Measurements from ENCODE around the gene TIAM2.

TIAM2 gene

DNA sequence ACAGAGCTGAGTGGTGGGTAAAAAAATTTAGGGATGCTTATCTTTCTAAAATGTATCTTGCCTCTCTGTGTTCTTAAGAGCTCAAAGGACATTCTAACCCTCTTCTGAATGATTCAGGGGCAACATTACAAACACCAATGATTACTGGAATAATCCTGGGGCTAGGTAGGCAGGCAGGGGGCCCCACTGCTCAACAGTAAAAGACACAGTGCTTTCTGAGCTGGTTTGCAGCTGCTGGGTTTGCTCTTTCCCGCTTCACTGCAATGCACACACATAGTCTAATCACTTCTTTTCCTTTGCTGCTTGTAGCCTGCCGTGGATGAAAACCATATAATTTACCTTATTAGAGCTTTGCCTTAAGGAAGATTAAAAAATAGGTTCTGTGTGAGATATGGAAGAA lies 292.6 kb downstream of the TIAM2 start:
- no peak for DNase-seq (ENCODE audit: low read depth in 2 of 2)

DNA sequence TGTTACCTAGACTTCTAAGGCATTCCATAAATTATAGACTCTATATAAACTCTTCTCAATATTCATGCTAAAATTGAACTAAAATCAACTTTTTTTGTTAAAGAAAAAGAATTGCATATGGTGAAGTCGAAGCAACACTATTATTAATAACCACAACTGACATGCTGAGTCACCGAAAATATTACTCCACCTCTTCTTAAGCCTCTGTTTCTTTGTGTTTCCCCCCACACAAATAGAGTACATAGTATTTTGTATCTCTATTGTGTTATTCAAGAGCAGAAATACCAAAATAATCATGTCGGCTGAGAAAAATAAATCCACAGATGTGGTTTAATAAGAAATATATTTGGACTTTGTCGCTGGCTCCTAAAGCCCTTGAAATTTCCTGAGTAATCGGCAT lies 295.4 kb downstream of the TIAM2 start:
- DNase-seq (ENCODE audit: low read depth in 2 of 2) = no peak

DNA sequence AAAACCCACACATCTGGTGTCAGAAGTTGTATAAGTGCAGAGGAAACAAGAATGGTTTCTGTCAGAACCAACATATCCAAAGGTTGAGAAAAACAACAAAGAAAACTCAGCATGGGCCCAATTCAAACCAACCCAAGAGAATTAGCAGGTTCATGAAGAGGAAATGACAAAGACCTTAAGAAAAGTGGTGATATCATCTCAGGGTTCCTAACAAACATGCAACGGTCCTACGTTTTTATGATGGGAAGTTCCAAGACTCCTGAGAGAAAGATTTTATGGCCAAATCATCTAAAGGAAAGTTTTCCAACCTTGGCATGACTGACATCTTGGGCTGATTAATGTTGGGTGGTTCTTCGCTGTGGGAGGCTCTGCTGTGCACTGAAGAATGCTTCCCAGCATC lies 296.2 kb downstream of the TIAM2 start:
- no peak for DNase-seq (ENCODE audit: low read depth in 2 of 2)

DNA sequence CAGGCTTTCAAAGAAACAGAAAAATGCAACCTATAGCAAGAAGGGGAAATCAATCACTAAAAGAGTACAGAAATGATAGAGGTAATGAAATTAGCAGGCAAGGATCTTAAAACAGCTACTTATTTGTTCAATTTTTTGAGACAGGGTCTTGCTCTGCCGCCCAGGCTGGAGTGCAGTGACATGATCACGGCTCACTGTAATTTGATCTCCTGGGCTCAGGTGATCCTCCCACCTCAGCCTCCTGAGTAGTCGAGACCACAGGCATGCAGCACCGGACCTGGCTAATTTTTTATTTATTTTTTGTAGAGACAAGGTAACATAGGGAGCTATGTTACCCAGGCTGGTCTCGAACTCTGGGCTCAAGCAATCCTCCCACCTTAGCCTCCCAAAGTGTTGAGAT lies 297.6 kb downstream of the TIAM2 start:
- DNase-seq (ENCODE audit: low read depth in 2 of 2) = no peak

DNA sequence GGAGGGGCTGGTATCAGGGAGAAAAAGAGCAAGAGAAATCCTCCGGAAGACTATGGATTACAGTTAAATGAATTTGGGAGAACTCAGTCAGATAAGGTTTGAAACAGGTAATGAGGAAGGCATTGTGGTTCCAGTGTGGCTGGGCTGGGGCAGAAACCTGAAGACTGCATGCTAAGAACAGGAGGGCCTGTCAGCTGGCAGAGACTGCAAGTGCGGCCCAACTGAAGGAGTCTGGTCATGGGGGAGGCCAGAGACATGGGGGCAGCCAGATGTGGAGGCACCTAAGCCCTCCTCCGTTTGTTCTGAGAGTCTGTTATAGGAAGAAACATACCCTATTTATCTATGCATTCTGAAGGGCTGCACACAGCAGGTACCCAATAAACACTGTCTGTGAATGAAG lies 302.6 kb downstream of the TIAM2 start:
- no peak for DNase-seq (ENCODE audit: low read depth in 2 of 2)

DNA sequence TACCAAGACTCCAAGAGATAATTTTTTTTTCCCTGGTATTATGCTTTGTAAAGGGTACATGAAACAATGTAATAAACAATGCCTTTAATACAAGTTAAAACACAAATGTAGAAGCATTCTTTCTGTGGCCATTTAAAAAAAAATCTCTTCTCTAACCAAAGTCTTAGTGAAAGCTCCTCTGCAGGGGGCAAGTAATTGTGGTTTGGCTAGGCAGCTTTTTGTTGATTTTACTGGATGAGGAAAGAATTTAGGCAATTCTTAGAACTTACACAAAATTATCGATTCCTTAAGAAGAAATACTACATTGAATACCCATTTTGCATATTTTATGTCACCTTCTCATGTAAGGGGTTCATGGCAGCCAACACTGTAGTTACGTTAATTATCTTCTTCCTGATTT lies 306.8 kb downstream of the TIAM2 start:
- no peak for DNase-seq (ENCODE audit: low read depth in 2 of 2)

DNA sequence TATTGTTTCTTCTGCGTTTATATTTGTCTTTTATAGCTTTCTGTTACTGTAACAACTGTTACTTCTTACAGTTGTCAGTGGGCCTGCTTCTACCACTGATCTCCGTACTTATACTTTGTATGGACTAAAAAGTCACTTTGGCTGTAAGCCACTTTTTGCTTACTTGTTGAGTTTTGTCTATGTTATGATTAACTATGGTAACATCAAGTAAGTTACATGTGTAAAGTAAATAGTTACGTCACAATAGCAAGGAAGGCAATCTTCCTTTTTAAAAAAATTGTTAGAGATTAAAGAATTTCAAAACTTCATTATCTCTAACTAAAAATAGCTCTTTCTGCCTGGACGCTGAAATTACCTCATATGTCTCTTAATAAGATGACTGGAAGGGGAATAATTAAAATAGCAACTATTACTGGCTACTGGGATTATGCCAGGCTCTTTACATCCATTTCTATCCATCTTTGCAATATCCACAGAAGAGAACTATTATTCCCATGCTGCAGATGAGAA lies 308.3 kb downstream of the TIAM2 start:
- DNase-seq (ENCODE audit: low read depth in 2 of 2) = no peak

DNA sequence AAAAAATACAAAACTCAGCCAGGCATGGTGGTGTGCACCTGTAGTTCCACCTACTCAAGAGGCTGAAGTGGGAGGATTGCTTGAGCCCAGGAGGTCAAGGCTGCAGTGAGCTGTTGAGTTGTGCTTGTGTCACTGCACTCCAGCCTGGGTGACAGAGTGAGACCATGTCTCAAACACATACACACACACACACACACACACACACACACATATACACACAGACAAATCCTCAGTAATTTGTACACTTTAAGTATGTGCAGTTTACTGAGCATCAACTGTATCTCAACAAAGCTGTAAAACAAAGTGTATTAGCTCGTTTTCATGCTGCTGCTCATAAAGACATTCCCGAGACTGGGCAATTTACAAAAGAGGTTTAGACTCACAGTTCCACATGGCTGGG lies 311.8 kb downstream of the TIAM2 start:
- no peak for DNase-seq (ENCODE audit: low read depth in 2 of 2)
